Endothelial cell of umbilical vein (primary cell): ENCODE measurements around the gene ADAM17. TPM values are rescaled to one million over a fixed set of nuclear protein-coding genes. Genes with fewer than 3 reads are reported as not detected.

Experiments
- BruUV-seq: library from RNA; stranded (reverse); fragments of 400-500 nt; replicated peaks from 2 replicates; lab custom pipeline; 2021; lab: Mats Ljungman, UMichigan
- CTCF ChIA-PET: fragments of 300-600, 350-600 bp; sonication (Branson Sonifier 250); formaldehyde crosslinking; loops from one replicate; lab custom pipeline; 2021; ENCODE audit warnings: antibody characterized with exemption, inconsistent platforms; lab: Charles Lee
- POLR2A ChIA-PET: fragments of 300-600, 350-600 bp; sonication (Branson Sonifier 250); formaldehyde crosslinking; loops from one replicate; lab custom pipeline; 2021; ENCODE audit warnings: antibody characterized with exemption, inconsistent platforms; lab: Charles Lee
- DNase-seq: peaks from one replicate; pipeline ENCODE4 v3.0.0-alpha.2; 2011; ENCODE audit warnings: low read depth, low spot score
- FAIRE-seq: peaks from 2 replicates; lab custom pipeline; 2011; peaks lifted over from hg19 to GRCh38; lab: Jason Lieb, UNC
- H2AFZ ChIP-seq: 2 replicates; pipeline ENCODE4 v1.6.0; 2012; ENCODE audit warnings: low read depth, low read length, control low read depth, inconsistent platforms
- H3K27ac ChIP-seq: 2 replicates; pipeline ENCODE4 v1.5.1; 2011; ENCODE audit warnings: low read depth, mild to moderate bottlenecking, control low read depth, low read length, moderate library complexity; ENCODE audit not compliant: insufficient read depth
- H3K27me3 ChIP-seq, 2 experiments: 2 replicates each; pipeline versions ENCODE4 v1.6.0 to v1.6.1; 2011; ENCODE audit warnings: low read length in 2 of 2, mixed read lengths in 1 of 2; ENCODE audit not compliant: control insufficient read depth in 2 of 2, insufficient read depth in 2 of 2
- H3K36me3 ChIP-seq, 2 experiments: 2 replicates in 1 of 2; 3 replicates in 1 of 2; pipeline ENCODE4 v1.5.1; 2011; ENCODE audit warnings: low read length in 2 of 2, mild to moderate bottlenecking in 1 of 2, moderate library complexity in 1 of 2; ENCODE audit not compliant: control insufficient read depth in 2 of 2, insufficient read depth in 2 of 2; ENCODE audit errors: extremely low read depth in 1 of 2
- H3K4me1 ChIP-seq: 3 replicates; pipeline ENCODE4 v1.5.1; 2011; ENCODE audit warnings: mild to moderate bottlenecking, low read length; ENCODE audit not compliant: control insufficient read depth, insufficient read depth; ENCODE audit errors: extremely low read depth
- H3K4me2 ChIP-seq: 2 replicates; pipeline ENCODE4 v1.6.1; 2011; ENCODE audit warnings: low read length, control low read depth, mixed read lengths; ENCODE audit not compliant: insufficient read depth
- H3K4me3 ChIP-seq, 3 experiments: fragments of 200-600 bp in 1 of 3; sonication (generic), shearing (Covaris generic) in 1 of 3; replicated peaks in 1 of 3; 2 replicates each; pipeline ENCODE4 v1.5.1; 2011 to 2016; ENCODE audit warnings: control low read depth in 3 of 3, low read length in 3 of 3, mild to moderate bottlenecking in 2 of 3, inconsistent platforms in 1 of 3, low read depth in 1 of 3, moderate library complexity in 1 of 3; ENCODE audit not compliant: insufficient read depth in 1 of 3
- H3K79me2 ChIP-seq: 2 replicates; pipeline ENCODE4 v1.6.0; 2012; ENCODE audit warnings: low read length, inconsistent platforms; ENCODE audit not compliant: control insufficient read depth, insufficient read depth
- H3K9ac ChIP-seq: replicated peaks from 2 replicates; pipeline ENCODE3; 2011; ENCODE audit warnings: low read length, control low read depth; ENCODE audit not compliant: insufficient read depth; ENCODE audit errors: extremely low read depth
- H3K9me1 ChIP-seq: replicated peaks from 3 replicates; pipeline ENCODE4 v1.6.0; 2011; ENCODE audit warnings: mild to moderate bottlenecking, low read length; ENCODE audit not compliant: control insufficient read depth, insufficient read depth; ENCODE audit errors: extremely low read depth
- H3K9me3 ChIP-seq: replicated peaks from 2 replicates; pipeline ENCODE4 v1.5.1; 2012; ENCODE audit warnings: low read length, inconsistent platforms; ENCODE audit not compliant: control insufficient read depth, insufficient read depth
- H4K20me1 ChIP-seq: replicated peaks from 2 replicates; pipeline ENCODE3; 2011; ENCODE audit warnings: mild to moderate bottlenecking, low read length; ENCODE audit not compliant: control insufficient read depth, insufficient read depth; ENCODE audit errors: extremely low read depth
- EZH2 ChIP-seq: IDR thresholded peaks from 2 replicates; pipeline ENCODE4 v1.6.1; 2012; ENCODE audit warnings: borderline replicate concordance, low read depth, mild to moderate bottlenecking, moderate library complexity, low read length, inconsistent platforms; ENCODE audit not compliant: severe bottlenecking
- FOS ChIP-seq: IDR thresholded peaks from 2 replicates; pipeline ENCODE4 v1.6.1; 2011; ENCODE audit warnings: mild to moderate bottlenecking, low read length, moderate library complexity, borderline replicate concordance; ENCODE audit not compliant: insufficient read depth
- GATA2 ChIP-seq: IDR thresholded peaks from 2 replicates; pipeline ENCODE4 v1.7.0; 2011; ENCODE audit warnings: low read depth, mild to moderate bottlenecking, moderate library complexity, mixed read lengths, low read length; ENCODE audit not compliant: insufficient read length, insufficient read depth
- JUN ChIP-seq: IDR thresholded peaks from 2 replicates; pipeline ENCODE4 v1.6.1; 2011; ENCODE audit warnings: borderline replicate concordance, low read depth; ENCODE audit not compliant: insufficient read length, insufficient read depth
- MYC ChIP-seq: IDR thresholded peaks from one replicate; pipeline ENCODE4 v1.6.1; 2011; ENCODE audit warnings: mild to moderate bottlenecking, low read depth, low read length
- POLR2A ChIP-seq: IDR thresholded peaks from 2 replicates; pipeline ENCODE4 v1.6.1; 2012; ENCODE audit warnings: low read depth, mild to moderate bottlenecking, control low read depth, low read length
- POLR2AphosphoS5 ChIP-seq: IDR thresholded peaks from 2 replicates; pipeline ENCODE4 v1.6.1; 2012; ENCODE audit warnings: low read depth, mild to moderate bottlenecking, control low read depth, low read length, moderate library complexity; ENCODE audit not compliant: insufficient read depth
- dilution Hi-C: fragments of 300-500 bp; cut with MboI; formaldehyde crosslinking; loops from one replicate; pipeline ENCODE4 v1.15.0; 2019; ENCODE audit warnings: low sequenced_read_pairs; ENCODE audit not compliant: extremely low pct_ligation_motif_present
- intact Hi-C: fragments of 100-400 bp; cut with micrococcal nuclease; formaldehyde crosslinking; loops from one replicate; pipeline ENCODE4 v1.10.0; 2022
- polyA plus RNA-seq, 4 experiments: library from polyadenylated mRNA; depleted of rRNA in 3 of 4; stranded (reverse) in 3 of 4; unstranded in 1 of 4; fragments of >200 nt; gene quantifications; 2 replicates each; pipeline versions ENCODE4 v1.2.1 to v1.2.3, GENCODE V29; 2011 to 2012; ENCODE audit warnings: missing spikeins in 1 of 4
- total RNA-seq: library from RNA; stranded (reverse); gene quantifications from 2 replicates; pipeline ENCODE4 v1.2.3, GENCODE V29; 2021
- TF ChIP-seq, protein P1 (sequence below), 2 donors: IDR thresholded peaks; 1 replicate in 1 of 2; 2 replicates in 1 of 2; pipeline ENCODE4 v1.5.1; 2011; ENCODE audit warnings: low read length in 2 of 2, mild to moderate bottlenecking in 2 of 2, moderate library complexity in 2 of 2, control low read depth in 1 of 2, inconsistent platforms in 1 of 2, low read depth in 1 of 2; ENCODE audit not compliant: insufficient read depth in 1 of 2; ENCODE audit errors: extremely low read depth in 1 of 2
- TF ChIP-seq, protein P2 (sequence below): IDR thresholded peaks from 2 replicates; pipeline ENCODE4 v1.6.1; 2011; ENCODE audit not compliant: insufficient read depth, insufficient read length

The ADAM17 gene
- total and polyA plus RNA-seq, 2 donors (not counting 3 experiments of a cell fraction or from before 2014, with no cell fraction given): 10.6 to 57.1 TPM

DNA sequence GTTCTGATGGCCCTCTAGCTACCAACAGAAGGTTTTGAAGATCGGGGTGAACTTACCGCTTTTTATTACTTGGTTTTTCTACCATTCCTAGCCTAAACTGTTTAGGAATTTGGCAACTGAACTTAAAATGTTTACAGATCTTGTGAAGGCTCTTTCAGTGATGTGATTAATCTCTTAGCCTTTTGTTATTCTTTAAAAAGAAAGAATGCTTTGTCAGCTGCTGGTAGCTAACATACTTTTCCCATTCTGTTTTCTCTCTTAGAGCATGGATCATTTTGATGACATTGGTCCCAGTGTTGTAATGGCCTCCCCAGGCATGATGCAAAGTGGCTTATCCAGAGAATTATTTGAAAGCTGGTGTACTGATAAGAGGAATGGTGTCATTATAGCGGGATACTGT lies 114.1 kb downstream of the ADAM17 start:
- BruUV-seq: no TSS peak
- dilution Hi-C loops: no loop called here
- Histone ChIP-seq H3K9ac (no peak overlapping the region), H3K9me3 (no peaks in the 10 kb centered on the region), H2AFZ (no peak overlapping the region), H3K27ac (no peak overlapping the region), H3K4me1 (no peaks in the 10 kb centered on the region), H4K20me1 (no peaks in the 10 kb centered on the region), H3K79me2 (no peaks in the 10 kb centered on the region), H3K36me3 (peaks cover 13 to 15% of the 10 kb centered on the region in 2 experiments), H3K4me3 (no peak overlapping the region), H3K4me2 (no peak overlapping the region), H3K9me1 (no peaks in the 10 kb centered on the region), H3K27me3 (no peaks in the 10 kb centered on the region)
- CTCF ChIA-PET: interaction anchor here (0.6 to 1.5 kb wide), 2 partner anchors 10 to 270 kb away, joined by 3 to 4 read pairs; no protein-coding TSS in a partner anchor
- POLR2A ChIA-PET: no interaction called here
- intact Hi-C loops: no loop called here
- FAIRE-seq: no peak
- TF ChIP-seq POLR2A (no peak), GATA2 (no peak), EZH2 (no peak), MYC (no peak), POLR2AphosphoS5 (no peak), JUN (no peak), FOS (no peak)
- TF ChIP-seq, protein P1, sequence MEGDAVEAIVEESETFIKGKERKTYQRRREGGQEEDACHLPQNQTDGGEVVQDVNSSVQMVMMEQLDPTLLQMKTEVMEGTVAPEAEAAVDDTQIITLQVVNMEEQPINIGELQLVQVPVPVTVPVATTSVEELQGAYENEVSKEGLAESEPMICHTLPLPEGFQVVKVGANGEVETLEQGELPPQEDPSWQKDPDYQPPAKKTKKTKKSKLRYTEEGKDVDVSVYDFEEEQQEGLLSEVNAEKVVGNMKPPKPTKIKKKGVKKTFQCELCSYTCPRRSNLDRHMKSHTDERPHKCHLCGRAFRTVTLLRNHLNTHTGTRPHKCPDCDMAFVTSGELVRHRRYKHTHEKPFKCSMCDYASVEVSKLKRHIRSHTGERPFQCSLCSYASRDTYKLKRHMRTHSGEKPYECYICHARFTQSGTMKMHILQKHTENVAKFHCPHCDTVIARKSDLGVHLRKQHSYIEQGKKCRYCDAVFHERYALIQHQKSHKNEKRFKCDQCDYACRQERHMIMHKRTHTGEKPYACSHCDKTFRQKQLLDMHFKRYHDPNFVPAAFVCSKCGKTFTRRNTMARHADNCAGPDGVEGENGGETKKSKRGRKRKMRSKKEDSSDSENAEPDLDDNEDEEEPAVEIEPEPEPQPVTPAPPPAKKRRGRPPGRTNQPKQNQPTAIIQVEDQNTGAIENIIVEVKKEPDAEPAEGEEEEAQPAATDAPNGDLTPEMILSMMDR (IDR thresholded peaks at IDR 0.05; ENCODE audit: extremely low read depth in 1 of 2, insufficient read depth in 1 of 2, low read depth in 1 of 2, low read length in 2 of 2): no peak
- TF ChIP-seq, protein P2, sequence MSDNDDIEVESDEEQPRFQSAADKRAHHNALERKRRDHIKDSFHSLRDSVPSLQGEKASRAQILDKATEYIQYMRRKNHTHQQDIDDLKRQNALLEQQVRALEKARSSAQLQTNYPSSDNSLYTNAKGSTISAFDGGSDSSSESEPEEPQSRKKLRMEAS: no peak
- DNase-seq: no peak
